HepG2 (cell line): ENCODE measurements around the gene EIF4E1B. TPM values are rescaled to one million over a fixed set of nuclear protein-coding genes. Genes with fewer than 3 reads are reported as not detected.

Experiments
- DMAP1 ChIP-seq: IDR thresholded peaks from 2 replicates; pipeline ENCODE4 v1.6.1; 2016
- HIVEP1 ChIP-seq: sonication (generic); formaldehyde crosslinking; IDR thresholded peaks from 2 replicates; pipeline ENCODE4 v1.4.0; 2020; ENCODE audit warnings: mild to moderate bottlenecking, missing genetic modification reagents
- NFYB ChIP-seq: sonication (generic); formaldehyde crosslinking; IDR thresholded peaks from 2 replicates; pipeline ENCODE4 v1.4.0; 2020; ENCODE audit warnings: missing genetic modification reagents
- PHF21A ChIP-seq: sonication (generic); formaldehyde crosslinking; IDR thresholded peaks from 2 replicates; pipeline ENCODE4 v1.5.0; 2020; ENCODE audit warnings: mild to moderate bottlenecking, missing genetic modification reagents
- TSC22D2 ChIP-seq: sonication (generic); formaldehyde crosslinking; IDR thresholded peaks from 2 replicates; pipeline ENCODE4 v1.5.1; 2020; ENCODE audit warnings: missing genetic modification reagents, mild to moderate bottlenecking, borderline replicate concordance
- U2AF2 ChIP-seq: fragments of 200-400 bp; formaldehyde crosslinking; IDR thresholded peaks from 2 replicates; pipeline ENCODE4 v1.6.1; 2017; ENCODE audit warnings: low read depth, mild to moderate bottlenecking, low read length
- ZMYM4 ChIP-seq: sonication (generic); formaldehyde crosslinking; IDR thresholded peaks from 2 replicates; pipeline ENCODE4 v1.8.1; 2023; ENCODE audit warnings: mild to moderate bottlenecking, missing genetic modification reagents
- polyA plus RNA-seq, 8 experiments: library from polyadenylated mRNA; depleted of rRNA in 3 of 8; stranded (reverse) in 7 of 8; unstranded in 1 of 8; fragments of >200 nt; fragmentation: Illumina TruSeq in 4 of 8; extraction: Trizol in 4 of 8; gene quantifications; 2 replicates each; pipeline versions ENCODE4 v1.2.1 to v1.2.3, GENCODE V29; 2011 to 2016; ENCODE audit warnings: low read depth in 4 of 8, missing spikeins in 1 of 8, mixed read lengths in 1 of 8; ENCODE audit not compliant: insufficient read depth in 1 of 8
- total RNA-seq, 5 experiments: library from RNA; depleted of rRNA; stranded (reverse); fragments of >200 nt; fragmentation: Illumina TruSeq; extraction: Trizol; gene quantifications; 2 replicates each; pipeline ENCODE4 v1.2.3, GENCODE V29; 2016; ENCODE audit warnings: low read depth in 1 of 5
- TF ChIP-seq, protein P1 (sequence below): sonication (generic); formaldehyde crosslinking; IDR thresholded peaks from 2 replicates; pipeline ENCODE4 v1.5.0; 2020; ENCODE audit warnings: mild to moderate bottlenecking, missing genetic modification reagents, borderline replicate concordance
- TF ChIP-seq, protein P2 (sequence below): sonication (generic); formaldehyde crosslinking; IDR thresholded peaks from 2 replicates; pipeline ENCODE4 v1.8.0; 2023; ENCODE audit warnings: mild to moderate bottlenecking, missing genetic modification reagents
- TF ChIP-seq, protein P3 (sequence below): sonication (generic); formaldehyde crosslinking; IDR thresholded peaks from 2 replicates; pipeline ENCODE4 v1.5.1; 2020; ENCODE audit warnings: missing genetic modification reagents, mild to moderate bottlenecking, borderline replicate concordance
- TF ChIP-seq, protein P4 (sequence below): sonication (generic); formaldehyde crosslinking; IDR thresholded peaks from 2 replicates; pipeline ENCODE4 v1.8.0; 2022; ENCODE audit warnings: mild to moderate bottlenecking, missing genetic modification reagents; ENCODE audit not compliant: insufficient replicate concordance
- TF ChIP-seq, protein P5 (sequence below): sonication (generic); formaldehyde crosslinking; IDR thresholded peaks from 2 replicates; pipeline ENCODE4; 2020; ENCODE audit warnings: missing genetic modification reagents, mild to moderate bottlenecking, borderline replicate concordance

The EIF4E1B gene
- total and polyA plus RNA-seq, 2 of the 13 experiments (the other 11 are each of a cell fraction or from before 2014, with no cell fraction given), result not detected

DNA sequence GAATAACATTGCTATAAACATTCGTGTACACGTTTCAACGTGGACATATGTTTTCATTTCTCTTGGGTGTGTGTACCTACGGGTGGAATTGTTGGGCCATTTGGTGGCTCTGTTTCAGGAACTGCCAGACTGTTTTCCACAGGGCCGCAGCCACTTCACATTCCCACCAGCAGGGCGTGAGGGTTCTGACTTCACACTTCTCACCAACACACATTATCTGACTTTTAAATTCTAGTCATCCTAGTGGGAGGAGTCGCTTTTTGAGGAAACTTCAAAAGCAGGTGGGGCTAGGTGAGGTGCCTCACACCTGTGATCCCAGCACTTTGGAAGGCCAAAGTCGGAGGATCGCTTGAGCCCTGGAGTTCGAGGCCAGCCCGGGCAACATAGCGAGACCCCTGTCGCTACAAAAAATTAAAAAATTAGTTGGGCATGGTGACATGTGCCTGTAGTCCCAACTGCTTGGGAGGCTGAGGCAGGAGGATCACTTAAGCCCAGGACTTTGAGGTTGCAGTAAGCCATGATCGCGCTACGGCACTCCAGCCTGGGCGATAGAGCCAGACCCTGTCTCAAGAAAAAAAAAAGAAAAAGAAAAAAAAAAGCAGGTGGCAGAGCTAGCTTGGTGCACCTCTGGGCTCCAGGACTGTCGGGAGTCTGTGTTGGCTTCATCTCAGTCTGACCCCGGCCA is 45.3 kb downstream of the EIF4E1B start (continued):
- TF ChIP-seq, protein P1, sequence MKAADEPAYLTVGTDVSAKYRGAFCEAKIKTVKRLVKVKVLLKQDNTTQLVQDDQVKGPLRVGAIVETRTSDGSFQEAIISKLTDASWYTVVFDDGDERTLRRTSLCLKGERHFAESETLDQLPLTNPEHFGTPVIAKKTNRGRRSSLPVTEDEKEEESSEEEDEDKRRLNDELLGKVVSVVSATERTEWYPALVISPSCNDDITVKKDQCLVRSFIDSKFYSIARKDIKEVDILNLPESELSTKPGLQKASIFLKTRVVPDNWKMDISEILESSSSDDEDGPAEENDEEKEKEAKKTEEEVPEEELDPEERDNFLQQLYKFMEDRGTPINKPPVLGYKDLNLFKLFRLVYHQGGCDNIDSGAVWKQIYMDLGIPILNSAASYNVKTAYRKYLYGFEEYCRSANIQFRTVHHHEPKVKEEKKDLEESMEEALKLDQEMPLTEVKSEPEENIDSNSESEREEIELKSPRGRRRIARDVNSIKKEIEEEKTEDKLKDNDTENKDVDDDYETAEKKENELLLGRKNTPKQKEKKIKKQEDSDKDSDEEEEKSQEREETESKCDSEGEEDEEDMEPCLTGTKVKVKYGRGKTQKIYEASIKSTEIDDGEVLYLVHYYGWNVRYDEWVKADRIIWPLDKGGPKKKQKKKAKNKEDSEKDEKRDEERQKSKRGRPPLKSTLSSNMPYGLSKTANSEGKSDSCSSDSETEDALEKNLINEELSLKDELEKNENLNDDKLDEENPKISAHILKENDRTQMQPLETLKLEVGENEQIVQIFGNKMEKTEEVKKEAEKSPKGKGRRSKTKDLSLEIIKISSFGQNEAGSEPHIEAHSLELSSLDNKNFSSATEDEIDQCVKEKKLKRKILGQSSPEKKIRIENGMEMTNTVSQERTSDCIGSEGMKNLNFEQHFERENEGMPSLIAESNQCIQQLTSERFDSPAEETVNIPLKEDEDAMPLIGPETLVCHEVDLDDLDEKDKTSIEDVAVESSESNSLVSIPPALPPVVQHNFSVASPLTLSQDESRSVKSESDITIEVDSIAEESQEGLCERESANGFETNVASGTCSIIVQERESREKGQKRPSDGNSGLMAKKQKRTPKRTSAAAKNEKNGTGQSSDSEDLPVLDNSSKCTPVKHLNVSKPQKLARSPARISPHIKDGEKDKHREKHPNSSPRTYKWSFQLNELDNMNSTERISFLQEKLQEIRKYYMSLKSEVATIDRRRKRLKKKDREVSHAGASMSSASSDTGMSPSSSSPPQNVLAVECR (CRISPR knock-in tag), result no peak
- TF ChIP-seq PHF21A (CRISPR knock-in tag) (no peak), HIVEP1 (CRISPR knock-in tag) (no peak), DMAP1 (no peak), U2AF2 (no peak), ZMYM4 (CRISPR knock-in tag) (no peak), TSC22D2 (no peak), NFYB (no peak)
- TF ChIP-seq, protein P2, sequence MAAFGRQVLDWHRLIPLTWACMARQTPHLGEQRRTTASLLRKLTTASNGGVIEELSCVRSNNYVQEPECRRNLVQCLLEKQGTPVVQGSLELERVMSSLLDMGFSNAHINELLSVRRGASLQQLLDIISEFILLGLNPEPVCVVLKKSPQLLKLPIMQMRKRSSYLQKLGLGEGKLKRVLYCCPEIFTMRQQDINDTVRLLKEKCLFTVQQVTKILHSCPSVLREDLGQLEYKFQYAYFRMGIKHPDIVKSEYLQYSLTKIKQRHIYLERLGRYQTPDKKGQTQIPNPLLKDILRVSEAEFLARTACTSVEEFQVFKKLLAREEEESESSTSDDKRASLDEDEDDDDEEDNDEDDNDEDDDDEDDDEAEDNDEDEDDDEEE (CRISPR knock-in tag), result no peak
- TF ChIP-seq, protein P3, sequence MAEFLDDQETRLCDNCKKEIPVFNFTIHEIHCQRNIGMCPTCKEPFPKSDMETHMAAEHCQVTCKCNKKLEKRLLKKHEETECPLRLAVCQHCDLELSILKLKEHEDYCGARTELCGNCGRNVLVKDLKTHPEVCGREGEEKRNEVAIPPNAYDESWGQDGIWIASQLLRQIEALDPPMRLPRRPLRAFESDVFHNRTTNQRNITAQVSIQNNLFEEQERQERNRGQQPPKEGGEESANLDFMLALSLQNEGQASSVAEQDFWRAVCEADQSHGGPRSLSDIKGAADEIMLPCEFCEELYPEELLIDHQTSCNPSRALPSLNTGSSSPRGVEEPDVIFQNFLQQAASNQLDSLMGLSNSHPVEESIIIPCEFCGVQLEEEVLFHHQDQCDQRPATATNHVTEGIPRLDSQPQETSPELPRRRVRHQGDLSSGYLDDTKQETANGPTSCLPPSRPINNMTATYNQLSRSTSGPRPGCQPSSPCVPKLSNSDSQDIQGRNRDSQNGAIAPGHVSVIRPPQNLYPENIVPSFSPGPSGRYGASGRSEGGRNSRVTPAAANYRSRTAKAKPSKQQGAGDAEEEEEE (CRISPR knock-in tag), result no peak
- TF ChIP-seq, protein P4, sequence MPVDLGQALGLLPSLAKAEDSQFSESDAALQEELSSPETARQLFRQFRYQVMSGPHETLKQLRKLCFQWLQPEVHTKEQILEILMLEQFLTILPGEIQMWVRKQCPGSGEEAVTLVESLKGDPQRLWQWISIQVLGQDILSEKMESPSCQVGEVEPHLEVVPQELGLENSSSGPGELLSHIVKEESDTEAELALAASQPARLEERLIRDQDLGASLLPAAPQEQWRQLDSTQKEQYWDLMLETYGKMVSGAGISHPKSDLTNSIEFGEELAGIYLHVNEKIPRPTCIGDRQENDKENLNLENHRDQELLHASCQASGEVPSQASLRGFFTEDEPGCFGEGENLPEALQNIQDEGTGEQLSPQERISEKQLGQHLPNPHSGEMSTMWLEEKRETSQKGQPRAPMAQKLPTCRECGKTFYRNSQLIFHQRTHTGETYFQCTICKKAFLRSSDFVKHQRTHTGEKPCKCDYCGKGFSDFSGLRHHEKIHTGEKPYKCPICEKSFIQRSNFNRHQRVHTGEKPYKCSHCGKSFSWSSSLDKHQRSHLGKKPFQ (CRISPR knock-in tag), result peak; percentile 25
- TF ChIP-seq, protein P5, sequence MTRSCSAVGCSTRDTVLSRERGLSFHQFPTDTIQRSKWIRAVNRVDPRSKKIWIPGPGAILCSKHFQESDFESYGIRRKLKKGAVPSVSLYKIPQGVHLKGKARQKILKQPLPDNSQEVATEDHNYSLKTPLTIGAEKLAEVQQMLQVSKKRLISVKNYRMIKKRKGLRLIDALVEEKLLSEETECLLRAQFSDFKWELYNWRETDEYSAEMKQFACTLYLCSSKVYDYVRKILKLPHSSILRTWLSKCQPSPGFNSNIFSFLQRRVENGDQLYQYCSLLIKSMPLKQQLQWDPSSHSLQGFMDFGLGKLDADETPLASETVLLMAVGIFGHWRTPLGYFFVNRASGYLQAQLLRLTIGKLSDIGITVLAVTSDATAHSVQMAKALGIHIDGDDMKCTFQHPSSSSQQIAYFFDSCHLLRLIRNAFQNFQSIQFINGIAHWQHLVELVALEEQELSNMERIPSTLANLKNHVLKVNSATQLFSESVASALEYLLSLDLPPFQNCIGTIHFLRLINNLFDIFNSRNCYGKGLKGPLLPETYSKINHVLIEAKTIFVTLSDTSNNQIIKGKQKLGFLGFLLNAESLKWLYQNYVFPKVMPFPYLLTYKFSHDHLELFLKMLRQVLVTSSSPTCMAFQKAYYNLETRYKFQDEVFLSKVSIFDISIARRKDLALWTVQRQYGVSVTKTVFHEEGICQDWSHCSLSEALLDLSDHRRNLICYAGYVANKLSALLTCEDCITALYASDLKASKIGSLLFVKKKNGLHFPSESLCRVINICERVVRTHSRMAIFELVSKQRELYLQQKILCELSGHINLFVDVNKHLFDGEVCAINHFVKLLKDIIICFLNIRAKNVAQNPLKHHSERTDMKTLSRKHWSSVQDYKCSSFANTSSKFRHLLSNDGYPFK, result no peak
- TF ChIP-seq, all 625 proteins: peak for 13
